ENCODE results near the gene UHMK1.

- no peak for TF ChIP-seq CTCF (conservative IDR thresholded peaks at IDR 0.05 in 1 of 2, IDR thresholded peaks at IDR 0.05 in 1 of 2; ENCODE audit: low read depth in 1 of 2, low read length in 2 of 2)
- no peak for TF ChIP-seq EZH2 (IDR thresholded peaks at IDR 0.05; ENCODE audit: low read length, missing control alignments)
Observed at GRCh38 chr1:162530307-162530987, 32.8 kb downstream of the UHMK1 start.

Data from fibroblast of lung (primary cell).